Measurements from ENCODE around the gene HS3ST4. TPM values are rescaled to one million over a fixed set of nuclear protein-coding genes. Genes with fewer than 3 reads are reported as not detected.

HS3ST4 gene
- total and polyA plus RNA-seq, 2 experiments from 2014 or later, result 0.44 to 2.1 TPM

DNA sequence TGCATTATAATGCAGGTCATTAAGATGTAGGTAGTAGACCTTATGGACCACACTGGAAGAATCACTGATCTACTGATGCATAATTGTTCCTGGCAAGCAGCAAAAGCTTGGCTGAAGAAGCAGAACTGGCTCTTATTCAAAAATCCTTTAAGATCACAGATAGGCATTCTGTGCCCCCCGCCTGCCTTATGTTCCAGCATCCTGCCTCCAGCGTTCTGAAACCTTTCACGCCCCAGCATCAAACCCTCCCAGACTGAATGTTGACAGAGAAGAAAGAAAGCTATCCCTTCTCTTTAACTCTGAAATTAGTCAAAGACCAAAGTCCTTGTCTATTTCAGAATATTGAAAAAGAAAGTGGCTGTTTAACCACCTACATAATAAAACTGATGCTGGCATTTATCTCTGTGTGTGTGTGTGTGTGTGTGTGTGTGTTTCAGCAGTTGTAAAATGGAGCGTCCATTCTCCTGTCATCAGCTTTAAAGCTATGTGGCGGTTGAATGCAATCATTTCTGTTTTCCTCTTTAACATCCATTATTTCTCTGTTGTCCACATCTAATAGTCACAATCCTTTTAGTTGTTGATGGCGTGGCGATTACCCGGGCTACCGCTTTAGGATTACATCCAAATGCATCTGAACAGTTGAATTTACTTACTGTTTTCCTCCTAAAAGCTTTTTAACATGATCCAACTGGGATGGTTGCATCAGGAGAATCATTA is 350.4 kb downstream of the HS3ST4 start (continued):
- no peak for TF ChIP-seq ZNF462 (CRISPR knock-in tag; IDR thresholded peaks at IDR 0.05)
- no peak for TF ChIP-seq NANOG (IDR thresholded peaks at IDR 0.05; ENCODE audit: borderline replicate concordance)
- TF ChIP-seq REST (IDR thresholded peaks at IDR 0.05; ENCODE audit: unreplicated experiment), result no peak
- TF ChIP-seq EZH2 (IDR thresholded peaks at IDR 0.05; ENCODE audit: low read depth, unreplicated experiment), result no peak
- TF ChIP-seq ETS1 (IDR thresholded peaks at IDR 0.05), result no peak
